Gastrocnemius medialis (tissue), 4 donors: ENCODE data around the gene HTRA3. TPM values are rescaled to one million over a fixed set of nuclear protein-coding genes. Genes with fewer than 3 reads are reported as not detected.

Experiments
- ATAC-seq, 2 donors: fragments of 150-250 bp; one replicate each; pipeline ENCODE4 v1.9.1; 2016
- DNase-seq, 2 donors: peaks; one replicate each; pipeline ENCODE4 v3.0.0-alpha.2; 2019
- H3K27ac ChIP-seq, 4 donors: fragments of 200-600 bp; sonication (generic); 1 replicate in 1 of 4; 2 replicates in 3 of 4; pipeline ENCODE4 v1.5.1; 2016 to 2018; ENCODE audit warnings: mild to moderate bottlenecking in 2 of 4, moderate library complexity in 1 of 4
- H3K27me3 ChIP-seq, 3 donors: fragments of 200-600 bp; sonication (generic) in 2 of 3; 1 replicate in 1 of 3; 2 replicates in 2 of 3; pipeline versions ENCODE4 v1.5.1 to v1.6.0; 2016 to 2019; ENCODE audit warnings: mild to moderate bottlenecking in 1 of 3, moderate library complexity in 1 of 3
- H3K36me3 ChIP-seq, 2 donors: fragments of 200-600 bp; sonication (generic) in 1 of 2; one replicate each; pipeline ENCODE4 v1.5.1; 2017 to 2018
- H3K4me1 ChIP-seq, 2 donors: fragments of 200-600 bp; sonication (generic) in 1 of 2; one replicate each; pipeline ENCODE4 v1.5.1; 2016 to 2017; ENCODE audit warnings: mild to moderate bottlenecking in 2 of 2
- H3K4me3 ChIP-seq, 4 donors: fragments of 200-600 bp; sonication (generic) in 3 of 4; 1 replicate in 1 of 4; 2 replicates in 3 of 4; pipeline ENCODE4 v1.5.1; 2016 to 2019; ENCODE audit warnings: mild to moderate bottlenecking in 2 of 4
- H3K9me3 ChIP-seq, 3 donors: fragments of 200-600 bp; sonication (generic) in 2 of 3; 1 replicate in 1 of 3; 2 replicates in 2 of 3; pipeline ENCODE4 v1.5.1; 2016 to 2019
- CTCF ChIP-seq, 5 experiments: fragments of 450-650 bp in 3 of 5; fragments of 200-600 bp in 2 of 5; sonication (generic) in 2 of 5; IDR thresholded peaks in 4 of 5; conservative IDR thresholded peaks in 1 of 5; 1 replicate in 4 of 5; 2 replicates in 1 of 5; pipeline ENCODE4 v1.5.1; 2016 to 2019; ENCODE audit warnings: antibody characterized with exemption in 5 of 5, mild to moderate bottlenecking in 3 of 5, moderate library complexity in 3 of 5
- POLR2A ChIP-seq, 2 donors: fragments of 450-650 bp; IDR thresholded peaks; one replicate each; pipeline ENCODE4 v1.6.1; 2017; ENCODE audit warnings: antibody characterized with exemption in 2 of 2, mild to moderate bottlenecking in 2 of 2, moderate library complexity in 2 of 2
- in situ Hi-C, 4 donors: fragments of 200-750 bp; cut with MboI; loops; one replicate each; pipeline versions ENCODE4 v1.15.0 to v1.8.0; 2017; ENCODE audit warnings: low sequenced_read_pairs in 4 of 4
- intact Hi-C: fragments of 100-400 bp; cut with DNase I; formaldehyde crosslinking; loops from one replicate; pipeline ENCODE4 v1.15.1; 2023; ENCODE audit warnings: low total_unique reads
- total RNA-seq, 4 donors: library from RNA; depleted of rRNA; stranded (reverse); fragments of >200 nt; gene quantifications; one replicate each; pipeline versions ENCODE4 v1.1.0 to v1.2.3, GENCODE V29; 2016

HTRA3 gene
- total RNA-seq, 4 donors from 2014 or later: 8.4 to 22.2 (median 16.0) TPM

GRCh38 chr4:8328866-8329559, 59.5 kb downstream of the HTRA3 start:
- H3K27ac ChIP-seq: peak overlapping the region; percentile 59 to 92 (median 78)
- no peak overlapping the region for H3K4me3 ChIP-seq
- no peaks in the 10 kb centered on the region for H3K9me3 ChIP-seq
- DNase-seq (peak in 1 of 2 donors; percentile 8), ATAC-seq (no peak)
- H3K4me1 ChIP-seq: peaks cover 23 to 25% of the 10 kb centered on the region in 2 donors
- in situ Hi-C loops (loop anchor here in 1 of 4 donors (10.0 kb wide), 1 partner anchor 66 kb away; no protein-coding TSS in a partner anchor), intact Hi-C loops (no loop called here)
- H3K36me3 ChIP-seq: no peaks in the 10 kb centered on the region
- no peaks in the 10 kb centered on the region for H3K27me3 ChIP-seq
- no peak for TF ChIP-seq POLR2A (IDR thresholded peaks at IDR 0.05)

GRCh38 chr4:8329560-8329858, 60.0 kb downstream of the HTRA3 start:
- no peaks in the 10 kb centered on the region for H3K27me3 ChIP-seq
- ATAC-seq (peak; percentile 14 to 19), DNase-seq (no peak)
- H3K36me3 ChIP-seq: no peaks in the 10 kb centered on the region
- intact Hi-C loops: no loop called here
- in situ Hi-C loops: loop anchor here in 1 of 4 donors (10.0 kb wide), 1 partner anchor 65 kb away; no protein-coding TSS in a partner anchor
- TF ChIP-seq CTCF (IDR thresholded peaks at IDR 0.05 in 4 of 5, conservative IDR thresholded peaks at IDR 0.05 in 1 of 5) (no peak), POLR2A (IDR thresholded peaks at IDR 0.05) (no peak)
- no peak overlapping the region for H3K4me3 ChIP-seq
- peaks cover 23 to 25% of the 10 kb centered on the region in 2 donors for H3K4me1 ChIP-seq
- peak overlapping the region; percentile 59 to 92 (median 78) for H3K27ac ChIP-seq
- no peaks in the 10 kb centered on the region for H3K9me3 ChIP-seq

GRCh38 chr4:8329859-8330761, 60.6 kb downstream of the HTRA3 start:
- Histone ChIP-seq H3K4me1 (peaks cover 23 to 25% of the 10 kb centered on the region in 2 donors), H3K36me3 (no peaks in the 10 kb centered on the region), H3K27me3 (no peaks in the 10 kb centered on the region), H3K27ac (peak overlapping the region; percentile 59 to 92 (median 78)), H3K9me3 (no peaks in the 10 kb centered on the region), H3K4me3 (no peak overlapping the region)
- in situ Hi-C loops: loop anchor here in 1 of 4 donors (10.0 kb wide), 1 partner anchor 65 kb away; no protein-coding TSS in a partner anchor
- intact Hi-C loops: loop anchor here (2.0 to 5.0 kb wide), 2 partner anchors 21 to 62 kb away; no protein-coding TSS in a partner anchor
- ATAC-seq: peak; percentile 36 to 41
- TF ChIP-seq CTCF (IDR thresholded peaks at IDR 0.05 in 4 of 5, conservative IDR thresholded peaks at IDR 0.05 in 1 of 5) (no peak), POLR2A (IDR thresholded peaks at IDR 0.05) (no peak)
- DNase-seq: peak; percentile 33 to 63

- ATAC-seq (peak; percentile 88 to 91), DNase-seq (peak; percentile 82 to 93)
- H3K4me1 ChIP-seq: peaks cover 23 to 25% of the 10 kb centered on the region in 2 donors
- peak in 1 of 5 experiments; percentile 10 for TF ChIP-seq CTCF (IDR thresholded peaks at IDR 0.05 in 4 of 5, conservative IDR thresholded peaks at IDR 0.05 in 1 of 5)
- TF ChIP-seq POLR2A (IDR thresholded peaks at IDR 0.05): peak in 1 of 2 donors; percentile 26
- no peaks in the 10 kb centered on the region for H3K9me3 ChIP-seq
- intact Hi-C loops (loop anchor here (2.0 to 5.0 kb wide), 2 partner anchors 22 to 61 kb away; no protein-coding TSS in a partner anchor), in situ Hi-C loops (no loop called here)
- H3K4me3 ChIP-seq: no peak overlapping the region
- no peaks in the 10 kb centered on the region for H3K36me3 ChIP-seq
- no peaks in the 10 kb centered on the region for H3K27me3 ChIP-seq
- H3K27ac ChIP-seq: peak overlapping the region; percentile 59 to 92 (median 78)
Measured at GRCh38 chr4:8330821-8331574, 61.4 kb downstream of the HTRA3 start.
